Peyer's patch (tissue), 4 donors: Measurements from ENCODE around the gene SNTG2.

ENCODE experiments used
- CTCF ChIP-seq, 6 experiments: fragments of 450-650 bp in 4 of 6; fragments of 200-600 bp in 2 of 6; sonication (generic) in 1 of 6; IDR thresholded peaks; one replicate each; pipeline ENCODE4 v1.5.1; 2017 to 2019; ENCODE audit warnings: antibody characterized with exemption in 6 of 6, mild to moderate bottlenecking in 3 of 6, moderate library complexity in 1 of 6
- POLR2A ChIP-seq, 2 donors: fragments of 450-650 bp; IDR thresholded peaks; one replicate each; pipeline ENCODE4 v1.5.1; 2017; ENCODE audit warnings: antibody characterized with exemption in 2 of 2, mild to moderate bottlenecking in 2 of 2, moderate library complexity in 2 of 2

GRCh38 chr2:1153920-1154319, 203.3 kb downstream of the SNTG2 start:
- no peak for TF ChIP-seq CTCF (IDR thresholded peaks at IDR 0.05)
- no peak for TF ChIP-seq POLR2A (IDR thresholded peaks at IDR 0.05)
